GM10248 (cell line): ENCODE results near the gene CRISP3.

Experiments
- CTCF ChIA-PET: fragments of 300-600 bp; sonication (Branson Sonifier 250); formaldehyde crosslinking; extraction: SDS; loops from one replicate; lab custom pipeline; 2021; ENCODE audit warnings: antibody characterized with exemption; lab: Yijun Ruan, JAX
- POLR2A ChIA-PET: fragments of 350-650 bp; sonication (Branson Sonifier 250); formaldehyde crosslinking; extraction: SDS; loops from one replicate; lab custom pipeline; 2020; ENCODE audit warnings: antibody characterized with exemption; lab: Yijun Ruan, JAX
- DNase-seq: peaks from one replicate; pipeline ENCODE4 v3.0.0; 2012; ENCODE audit errors: extremely low spot score
- CTCF ChIP-seq: IDR thresholded peaks from 2 replicates; pipeline ENCODE4 v1.5.1; 2012; ENCODE audit warnings: mild to moderate bottlenecking, low read depth; ENCODE audit errors: extremely low read depth, missing control alignments, control extremely low read depth

The CRISP3 gene

DNA sequence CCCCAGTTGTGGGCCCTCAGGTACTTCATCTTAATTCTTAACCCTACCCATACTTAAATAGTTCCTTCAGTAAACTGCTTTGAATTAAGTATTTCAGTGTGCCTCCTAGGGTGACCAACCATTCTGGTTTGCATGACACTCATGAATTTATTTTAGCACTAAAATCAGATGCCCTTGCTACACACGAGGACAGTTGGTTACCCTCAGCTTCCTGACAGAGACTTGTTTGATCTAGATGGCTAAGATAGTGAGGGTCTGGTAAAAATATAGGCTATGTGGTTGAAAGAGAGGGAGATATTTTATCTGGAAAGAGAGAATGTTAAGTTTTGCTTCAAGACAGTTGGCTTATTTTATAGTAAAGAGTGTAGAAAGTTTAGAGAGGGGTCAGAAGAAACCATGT is 32.3 kb upstream of the CRISP3 start:
- TF ChIP-seq CTCF, result no peak
- no peak for DNase-seq
- POLR2A ChIA-PET, result no interaction called here
- CTCF ChIA-PET, result no interaction called here

GRCh38 chr6:49775043-49775442 is 30.9 kb upstream of the CRISP3 start:
- ChIA-PET POLR2A (no interaction called here), CTCF (no interaction called here)
- TF ChIP-seq CTCF, result no peak
- no peak for DNase-seq

DNA sequence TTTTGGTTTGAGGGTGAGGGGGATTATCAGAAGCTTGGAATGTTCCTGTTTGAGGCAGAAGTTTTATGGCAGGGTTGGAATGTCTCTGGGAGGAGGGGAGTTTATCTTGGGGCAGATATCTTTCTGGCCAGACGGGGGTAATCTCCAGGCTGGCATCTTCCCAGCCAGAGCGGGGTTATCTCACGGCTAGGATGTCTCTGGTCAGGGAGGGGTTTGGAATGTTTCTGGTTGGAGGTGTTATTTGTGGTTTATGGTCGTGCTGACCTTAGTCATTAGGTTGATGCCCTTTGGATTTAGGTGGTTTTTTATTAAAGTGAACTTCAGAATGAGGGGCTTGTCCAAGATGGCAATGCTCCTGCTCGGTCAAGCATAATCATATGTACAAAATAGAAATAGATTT is 28.1 kb upstream of the CRISP3 start:
- CTCF ChIA-PET, result no interaction called here
- POLR2A ChIA-PET, result no interaction called here
- DNase-seq, result no peak
- no peak for TF ChIP-seq CTCF

DNA sequence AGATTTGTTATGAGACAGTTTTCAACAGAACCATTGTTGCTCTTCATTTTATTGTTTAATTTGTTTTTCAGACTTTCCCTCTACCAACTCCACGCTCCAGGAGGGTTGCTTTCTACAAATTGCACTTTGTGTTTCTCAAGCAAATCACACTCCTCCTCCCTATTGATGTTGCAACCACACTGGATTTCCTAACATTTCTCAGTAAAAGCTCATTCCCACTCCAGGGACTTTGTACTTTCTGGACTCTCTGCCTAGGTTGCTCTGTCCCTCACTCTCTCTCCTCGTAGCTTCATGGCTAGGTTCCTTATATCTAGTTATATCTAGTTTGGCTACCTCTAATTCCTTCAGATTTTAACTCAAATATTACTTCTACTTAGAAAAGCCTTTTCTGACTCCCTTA is 22.6 kb upstream of the CRISP3 start:
- TF ChIP-seq CTCF, result no peak
- no peak for DNase-seq
- POLR2A ChIA-PET, result no interaction called here
- CTCF ChIA-PET, result no interaction called here

DNA sequence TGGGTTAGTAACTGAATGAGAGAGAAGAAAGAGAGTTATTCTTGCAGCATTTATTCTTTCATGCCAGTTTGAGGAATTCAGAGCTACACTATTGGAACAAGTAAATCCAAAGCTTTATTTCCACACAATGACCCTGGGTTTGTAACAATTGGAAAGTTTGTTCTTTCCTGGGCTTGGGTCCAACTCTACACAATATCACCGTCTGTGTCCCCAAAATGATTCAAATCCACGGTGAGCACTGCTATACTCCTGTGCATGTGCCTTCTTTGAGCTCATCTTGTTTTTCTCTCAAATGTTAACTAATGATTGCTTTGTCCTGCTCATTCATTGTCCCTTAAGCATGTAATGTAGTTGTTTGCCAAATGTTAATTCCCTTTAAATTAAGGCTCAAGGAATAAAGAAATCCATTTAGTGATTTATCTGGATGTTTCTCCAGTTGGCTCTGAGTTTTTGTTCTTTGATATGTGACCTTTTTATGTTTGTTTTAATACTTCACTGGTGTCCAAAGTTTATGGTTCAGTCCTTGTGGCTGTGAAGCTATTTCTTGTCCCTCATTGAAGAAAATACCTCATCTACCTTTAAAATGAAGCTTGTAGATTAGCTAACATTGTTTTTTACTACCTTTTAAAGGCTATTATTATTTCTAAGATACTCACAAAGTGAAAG is 20.5 kb upstream of the CRISP3 start:
- CTCF ChIA-PET, result no interaction called here
- POLR2A ChIA-PET, result no interaction called here
- TF ChIP-seq CTCF, result no peak
- DNase-seq, result no peak

DNA sequence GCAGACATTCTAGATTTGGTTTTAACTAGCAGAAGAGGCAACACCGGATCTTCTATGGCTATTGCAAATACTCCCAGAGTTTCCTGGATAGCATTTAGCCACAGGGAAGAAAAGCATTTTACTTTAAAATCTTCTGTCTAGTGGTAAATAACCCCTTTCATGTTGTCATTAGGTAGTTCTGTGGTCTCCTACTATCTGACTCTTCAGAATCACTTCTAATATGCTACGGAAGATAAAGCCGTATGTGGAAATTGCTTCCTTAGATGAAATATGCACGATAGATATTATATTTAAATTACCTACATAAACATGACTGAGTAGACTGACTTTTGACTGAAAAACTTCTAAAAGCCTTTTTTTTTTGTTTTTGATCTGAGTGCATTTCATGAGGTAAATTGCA is 759 bp downstream of the CRISP3 start:
- CTCF ChIA-PET, result interaction anchor here (1.2 kb wide), 1 partner anchor 11 kb away, joined by 3 read pairs; no protein-coding TSS in a partner anchor

More for the DNA sequence above, 759 bp downstream of the CRISP3 start:
- DNase-seq, result no peak
- TF ChIP-seq CTCF, result no peak
- POLR2A ChIA-PET, result no interaction called here
